ENCODE data around the gene SLC44A1. TPM values are rescaled to one million over a fixed set of nuclear protein-coding genes. Genes with fewer than 3 reads are reported as not detected.
A peak's percentile ranks its signal among the peaks of the same experiment; 100 is the strongest.

SLC44A1 gene
- total RNA-seq, 6 donors from 2014 or later: 15.7 to 62.2 (median 44.6) TPM

GRCh38 chr9:105241356-105242043 lies 3.0 kb upstream of the SLC44A1 start:
- H3K27ac ChIP-seq: no peak overlapping the region
- H3K4me3 ChIP-seq: no peak overlapping the region
- H3K9me3 ChIP-seq: no peaks in the 10 kb centered on the region
- peaks cover 8 to 15% (median 10%) of the 10 kb centered on the region in 4 donors for H3K4me1 ChIP-seq
- DNase-seq (no peak), ATAC-seq (ENCODE audit: low FRiP score in 2 of 2) (no peak)
- no peaks in the 10 kb centered on the region for H3K36me3 ChIP-seq
- H3K27me3 ChIP-seq: no peaks in the 10 kb centered on the region
- WGBS, 2 donors: 75 to 76% methylated on average over 4 of the region's 4 CpGs
- TF ChIP-seq EP300 (IDR thresholded peaks at IDR 0.05): no peak
- TF ChIP-seq CTCF (IDR thresholded peaks at IDR 0.05): no peak
- TF ChIP-seq POLR2AphosphoS5 (IDR thresholded peaks at IDR 0.05): no peak
- TF ChIP-seq POLR2A (IDR thresholded peaks at IDR 0.05): no peak

DNA sequence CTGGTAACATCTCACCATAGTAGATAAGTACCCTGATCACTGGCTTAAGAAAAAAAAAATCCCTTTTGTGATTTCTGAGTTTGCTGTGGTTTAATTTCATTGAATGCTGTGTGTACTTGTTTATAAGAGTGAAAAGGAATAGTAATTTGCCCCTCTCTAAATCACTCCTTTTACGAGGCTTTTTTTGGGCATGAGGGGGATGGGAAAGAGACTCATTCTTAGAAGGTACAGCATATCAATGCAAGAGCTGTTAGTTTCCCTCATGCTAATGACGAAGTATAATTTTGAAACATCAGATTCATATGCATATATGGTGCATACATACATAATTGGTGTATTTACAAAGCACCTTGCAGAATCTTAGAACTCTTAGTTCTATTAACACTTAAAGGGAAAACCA lies 2.4 kb upstream of the SLC44A1 start:
- TF ChIP-seq POLR2AphosphoS5 (IDR thresholded peaks at IDR 0.05) (no peak), EP300 (IDR thresholded peaks at IDR 0.05) (no peak), POLR2A (IDR thresholded peaks at IDR 0.05) (no peak), CTCF (IDR thresholded peaks at IDR 0.05) (no peak)
- Histone ChIP-seq H3K27me3 (no peaks in the 10 kb centered on the region), H3K36me3 (no peaks in the 10 kb centered on the region), H3K9me3 (no peaks in the 10 kb centered on the region), H3K4me1 (peaks cover 8 to 20% (median 15%) of the 10 kb centered on the region in 4 donors), H3K4me3 (no peak overlapping the region), H3K27ac (peak overlapping the region in 2 of 4 donors; percentile 83 to 87)
- WGBS, 2 donors: 76 to 81% methylated on average over 2 of the region's 2 CpGs
- DNase-seq (no peak), ATAC-seq (ENCODE audit: low FRiP score in 2 of 2) (no peak)

DNA sequence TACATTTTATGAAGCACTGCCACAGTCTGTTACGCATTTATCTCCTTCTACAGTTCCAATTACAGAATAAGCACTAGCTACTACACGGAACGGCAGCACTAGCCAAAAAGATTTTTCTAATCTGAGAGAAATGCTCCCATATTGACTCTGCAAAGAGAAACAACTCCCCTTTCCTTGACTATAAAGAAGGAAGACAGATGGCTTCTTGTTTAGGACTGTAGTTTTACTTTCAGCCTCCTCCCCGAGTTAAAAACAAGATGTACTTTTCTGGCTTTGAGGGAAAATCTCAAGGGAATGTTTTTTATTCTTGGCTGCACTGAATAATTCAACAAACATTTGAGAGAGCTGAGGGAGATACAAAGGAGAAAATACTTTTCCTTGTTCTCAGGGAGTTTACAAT lies 1.9 kb upstream of the SLC44A1 start:
- Histone ChIP-seq H3K4me3 (no peak overlapping the region), H3K27me3 (no peaks in the 10 kb centered on the region), H3K4me1 (peaks cover 8 to 24% (median 19%) of the 10 kb centered on the region in 4 donors), H3K27ac (peak overlapping the region in 2 of 4 donors; percentile 83 to 87), H3K9me3 (no peaks in the 10 kb centered on the region), H3K36me3 (no peaks in the 10 kb centered on the region)
- DNase-seq (no peak), ATAC-seq (ENCODE audit: low FRiP score in 2 of 2) (no peak)
- WGBS, 2 donors: 36 to 40% methylated on average over 4 of the region's 4 CpGs
- no peak for TF ChIP-seq POLR2A (IDR thresholded peaks at IDR 0.05)
- TF ChIP-seq POLR2AphosphoS5 (IDR thresholded peaks at IDR 0.05): no peak
- no peak for TF ChIP-seq EP300 (IDR thresholded peaks at IDR 0.05)
- TF ChIP-seq CTCF (IDR thresholded peaks at IDR 0.05): no peak

DNA sequence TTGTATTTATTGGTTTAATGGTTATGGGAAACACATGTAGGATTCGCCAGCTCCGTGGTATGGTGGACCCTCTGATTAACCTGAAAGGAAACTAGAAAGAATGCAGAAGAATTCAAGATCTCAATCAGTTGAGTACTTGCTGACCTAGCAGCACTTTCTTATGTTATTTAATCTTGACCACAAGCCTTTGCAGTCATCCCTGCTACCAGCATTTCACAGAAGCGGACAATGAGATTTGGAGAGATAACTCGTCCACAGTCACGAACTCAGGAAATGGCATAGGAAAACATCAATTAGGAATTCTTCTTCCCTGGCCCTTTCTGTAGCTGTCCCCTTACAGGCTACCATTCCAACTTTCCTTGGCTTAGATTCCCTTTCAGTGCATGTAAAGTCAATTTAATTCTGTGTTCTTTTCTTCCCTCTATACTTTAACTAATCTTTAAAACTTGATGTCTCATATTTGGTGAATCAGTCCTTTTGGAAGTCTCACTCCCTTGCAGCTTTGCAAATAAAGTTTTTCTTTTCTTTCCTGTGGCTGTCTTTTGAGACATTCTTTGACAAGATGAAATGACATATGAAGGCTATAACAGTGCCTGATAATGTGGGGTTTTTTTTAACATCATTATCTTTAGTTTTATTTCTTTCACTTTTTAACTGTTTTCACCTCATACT lies 1.3 kb upstream of the SLC44A1 start:
- TF ChIP-seq POLR2A (IDR thresholded peaks at IDR 0.05) (no peak), EP300 (IDR thresholded peaks at IDR 0.05) (peak in 1 of 4 donors; percentile 51)
- 32 to 42% methylated on average over 5 of the region's 5 CpGs for WGBS, 2 donors
- Histone ChIP-seq H3K9me3 (no peaks in the 10 kb centered on the region), H3K4me3 (peak overlapping the region in 1 of 4 donors; percentile 89), H3K36me3 (no peaks in the 10 kb centered on the region), H3K4me1 (peaks cover 8 to 29% (median 22%) of the 10 kb centered on the region in 4 donors), H3K27ac (peak overlapping the region in 3 of 4 donors; percentile 83 to 87 (median 86)), H3K27me3 (no peaks in the 10 kb centered on the region)
- no peak for ATAC-seq (ENCODE audit: low FRiP score in 2 of 2)
- DNase-seq: no peak

DNA sequence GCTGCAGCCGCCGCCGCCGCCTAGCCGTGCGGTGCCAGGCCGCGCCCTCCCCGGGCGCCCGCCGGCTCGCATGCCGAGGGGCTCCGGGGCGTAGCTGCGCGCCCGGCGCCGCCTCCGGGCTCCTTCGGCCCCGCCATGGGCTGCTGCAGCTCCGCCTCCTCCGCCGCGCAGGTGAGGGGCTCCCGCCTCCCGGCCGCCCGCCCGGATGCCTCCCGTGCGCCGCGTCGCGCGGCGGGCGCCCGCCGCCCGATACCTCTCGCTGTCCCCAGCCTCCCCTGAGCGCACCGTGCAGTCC lies 230 bp downstream of the SLC44A1 start:
- ATAC-seq (ENCODE audit: low FRiP score in 2 of 2) (peak in 1 of 2 donors; percentile 4), DNase-seq (no peak)
- Histone ChIP-seq H3K36me3 (no peaks in the 10 kb centered on the region), H3K4me1 (peaks cover 8 to 29% (median 22%) of the 10 kb centered on the region in 4 donors), H3K27ac (peak overlapping the region; percentile 85 to 89 (median 86)), H3K9me3 (no peaks in the 10 kb centered on the region), H3K4me3 (peak overlapping the region; percentile 60 to 89 (median 80)), H3K27me3 (no peaks in the 10 kb centered on the region)
- TF ChIP-seq POLR2AphosphoS5 (IDR thresholded peaks at IDR 0.05) (no peak), POLR2A (IDR thresholded peaks at IDR 0.05) (no peak)
- 0% methylated on average over 33 of the region's 48 CpGs; no CpG with 5 or more reads in 1 of the 2 donors for WGBS, 2 donors

All from upper lobe of left lung (tissue), 6 donors.